BJ (cell line): ENCODE results near the gene C5orf15. TPM values are rescaled to one million over a fixed set of nuclear protein-coding genes. Genes with fewer than 3 reads are reported as not detected.
"Not testable (repeated sequence)": the region's sequence is repeated elsewhere in the genome, so short reads cannot be mapped to it uniquely, and the experiment has no call there.

Experiments used
- CTCF ChIA-PET: fragments of 350-600 bp; formaldehyde crosslinking; extraction: SDS; loops from one replicate; lab custom pipeline; 2021; ENCODE audit warnings: antibody characterized with exemption, inconsistent platforms; lab: Yijun Ruan, JAX
- POLR2A ChIA-PET: fragments of 300-600 bp; sonication (Branson Sonifier 250); formaldehyde crosslinking; extraction: SDS; loops from one replicate; lab custom pipeline; 2021; ENCODE audit warnings: antibody characterized with exemption; lab: Charles Lee
- DNase-seq: peaks from one replicate; pipeline ENCODE4 v3.0.0-alpha.2; 2011; ENCODE audit warnings: low read depth
- H3K27me3 ChIP-seq: 2 replicates; pipeline ENCODE4 v1.6.0; 2011; ENCODE audit warnings: low read length; ENCODE audit not compliant: control insufficient read depth, insufficient read depth
- H3K36me3 ChIP-seq: 2 replicates; pipeline ENCODE4 v1.5.1; 2011; ENCODE audit warnings: low read length; ENCODE audit not compliant: control insufficient read depth, insufficient read depth
- H3K4me3 ChIP-seq: 2 replicates; pipeline ENCODE4 v1.5.1; 2011; ENCODE audit warnings: low read depth, mild to moderate bottlenecking, control low read depth, low read length
- CTCF ChIP-seq: IDR thresholded peaks from 2 replicates; pipeline ENCODE4 v1.5.1; 2011; ENCODE audit warnings: low read depth, mild to moderate bottlenecking, control low read depth, inconsistent platforms, low read length, moderate library complexity; ENCODE audit not compliant: insufficient read depth
- polyA plus RNA-seq: library from polyadenylated mRNA; depleted of rRNA; stranded (reverse); fragments of >200 nt; gene quantifications from 2 replicates; pipeline ENCODE4 v1.2.3, GENCODE V29; 2011

The C5orf15 gene
- polyA plus RNA-seq, 1 experiment, result 48.1 TPM

- no peak for DNase-seq
- H3K27me3 ChIP-seq, result peaks cover 2% of the 10 kb centered on the region
- no peak for TF ChIP-seq CTCF
- H3K36me3 ChIP-seq, result no peaks in the 10 kb centered on the region
- H3K4me3 ChIP-seq, result no peak overlapping the region
- ChIA-PET POLR2A (no interaction called here), CTCF (interaction anchor here (1.4 kb wide), 1 partner anchor 25 kb away, joined by 3 read pairs; no protein-coding TSS in a partner anchor)
Measured at GRCh38 chr5:133941456-133942196, 26.8 kb downstream of the C5orf15 start.

GRCh38 chr5:133939668-133940067 lies 28.8 kb downstream of the C5orf15 start:
- ChIA-PET CTCF (interaction anchor here (1.2 kb wide), 1 partner anchor 11 kb away, joined by 3 read pairs; no protein-coding TSS in a partner anchor), POLR2A (no interaction called here)
- H3K4me3 ChIP-seq, result no peak overlapping the region
- TF ChIP-seq CTCF, result no peak
- DNase-seq, result no peak
- H3K27me3 ChIP-seq, result no peaks in the 10 kb centered on the region; the same call in none of the 2 replicates
- no peaks in the 10 kb centered on the region for H3K36me3 ChIP-seq

GRCh38 chr5:133938929-133939328 lies 29.5 kb downstream of the C5orf15 start:
- TF ChIP-seq CTCF, result no peak
- no peak overlapping the region for H3K4me3 ChIP-seq
- H3K36me3 ChIP-seq, result no peaks in the 10 kb centered on the region
- ChIA-PET CTCF (interaction anchor here (0.9 to 1.8 kb wide), 3 partner anchors 8 to 14 kb away, joined by 3 to 4 read pairs (median 3); no protein-coding TSS in a partner anchor), POLR2A (no interaction called here)
- DNase-seq, result no peak
- no peaks in the 10 kb centered on the region; the same call in none of the 2 replicates for H3K27me3 ChIP-seq

GRCh38 chr5:133938039-133938821 lies 30.2 kb downstream of the C5orf15 start:
- Histone ChIP-seq H3K36me3 (no peaks in the 10 kb centered on the region), H3K27me3 (no peaks in the 10 kb centered on the region; the same call in none of the 2 replicates), H3K4me3 (no peak overlapping the region)
- TF ChIP-seq CTCF, result no peak
- CTCF ChIA-PET, result interaction anchor here (0.9 to 1.8 kb wide), 3 partner anchors 9 to 15 kb away, joined by 3 to 4 read pairs (median 3); no protein-coding TSS in a partner anchor
- POLR2A ChIA-PET, result no interaction called here
- no peak for DNase-seq

GRCh38 chr5:133937628-133938027 lies 30.8 kb downstream of the C5orf15 start:
- H3K27me3 ChIP-seq, POLR2A ChIA-PET, H3K4me3 ChIP-seq, H3K36me3 ChIP-seq, DNase-seq: not testable (repeated sequence)
- CTCF ChIA-PET, result interaction anchor here (1.8 kb wide), 1 partner anchor 15 kb away, joined by 4 read pairs; no protein-coding TSS in a partner anchor
